A673 (cell line): ENCODE results near the gene TTLL5.

ENCODE experiments used
- EZH2 ChIP-seq: fragments of 200-600 bp; sonication (generic); IDR thresholded peaks from 2 replicates; pipeline ENCODE4 v1.6.1; 2017; ENCODE audit warnings: borderline replicate concordance, low read depth, mild to moderate bottlenecking, mixed read lengths, antibody characterized with exemption, low read length; ENCODE audit not compliant: poor library complexity, severe bottlenecking
- TF ChIP-seq, protein P1 (sequence below): fragments of 300-800, 200-600 bp; sonication (generic); conservative IDR thresholded peaks from 2 replicates; pipeline ENCODE4 v1.5.1; 2017; ENCODE audit warnings: low read depth, mild to moderate bottlenecking, antibody characterized with exemption, low read length, moderate library complexity, mixed read lengths

GRCh38 chr14:75724414-75725204 lies 63.6 kb downstream of the TTLL5 start:
- TF ChIP-seq, protein P1, sequence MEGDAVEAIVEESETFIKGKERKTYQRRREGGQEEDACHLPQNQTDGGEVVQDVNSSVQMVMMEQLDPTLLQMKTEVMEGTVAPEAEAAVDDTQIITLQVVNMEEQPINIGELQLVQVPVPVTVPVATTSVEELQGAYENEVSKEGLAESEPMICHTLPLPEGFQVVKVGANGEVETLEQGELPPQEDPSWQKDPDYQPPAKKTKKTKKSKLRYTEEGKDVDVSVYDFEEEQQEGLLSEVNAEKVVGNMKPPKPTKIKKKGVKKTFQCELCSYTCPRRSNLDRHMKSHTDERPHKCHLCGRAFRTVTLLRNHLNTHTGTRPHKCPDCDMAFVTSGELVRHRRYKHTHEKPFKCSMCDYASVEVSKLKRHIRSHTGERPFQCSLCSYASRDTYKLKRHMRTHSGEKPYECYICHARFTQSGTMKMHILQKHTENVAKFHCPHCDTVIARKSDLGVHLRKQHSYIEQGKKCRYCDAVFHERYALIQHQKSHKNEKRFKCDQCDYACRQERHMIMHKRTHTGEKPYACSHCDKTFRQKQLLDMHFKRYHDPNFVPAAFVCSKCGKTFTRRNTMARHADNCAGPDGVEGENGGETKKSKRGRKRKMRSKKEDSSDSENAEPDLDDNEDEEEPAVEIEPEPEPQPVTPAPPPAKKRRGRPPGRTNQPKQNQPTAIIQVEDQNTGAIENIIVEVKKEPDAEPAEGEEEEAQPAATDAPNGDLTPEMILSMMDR: no peak
- TF ChIP-seq EZH2: no peak
